ENCODE data around the gene PAGR1. TPM values are rescaled to one million over a fixed set of nuclear protein-coding genes. Genes with fewer than 3 reads are reported as not detected.

The PAGR1 gene
- total and polyA plus RNA-seq, 9 of the 15 experiments (the other 6 are each of a cell fraction or from before 2014, with no cell fraction given): 1.4 to 58.2 (median 16.8) TPM

- TF ChIP-seq, protein P1, sequence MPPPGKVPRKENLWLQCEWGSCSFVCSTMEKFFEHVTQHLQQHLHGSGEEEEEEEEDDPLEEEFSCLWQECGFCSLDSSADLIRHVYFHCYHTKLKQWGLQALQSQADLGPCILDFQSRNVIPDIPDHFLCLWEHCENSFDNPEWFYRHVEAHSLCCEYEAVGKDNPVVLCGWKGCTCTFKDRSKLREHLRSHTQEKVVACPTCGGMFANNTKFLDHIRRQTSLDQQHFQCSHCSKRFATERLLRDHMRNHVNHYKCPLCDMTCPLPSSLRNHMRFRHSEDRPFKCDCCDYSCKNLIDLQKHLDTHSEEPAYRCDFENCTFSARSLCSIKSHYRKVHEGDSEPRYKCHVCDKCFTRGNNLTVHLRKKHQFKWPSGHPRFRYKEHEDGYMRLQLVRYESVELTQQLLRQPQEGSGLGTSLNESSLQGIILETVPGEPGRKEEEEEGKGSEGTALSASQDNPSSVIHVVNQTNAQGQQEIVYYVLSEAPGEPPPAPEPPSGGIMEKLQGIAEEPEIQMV (tag; conservative IDR thresholded peaks at IDR 0.05; ENCODE audit: low read depth): no peak
- TF ChIP-seq USF2 (CRISPR knock-in tag; IDR thresholded peaks at IDR 0.05) (no peak), POLR2A (conservative IDR thresholded peaks at IDR 0.05) (peak; percentile 76), SREBF1 (IDR thresholded peaks at IDR 0.05; ENCODE audit: borderline replicate concordance, low read depth, low read length) (no peak), MCM7 (IDR thresholded peaks at IDR 0.05) (no peak), PHF20 (IDR thresholded peaks at IDR 0.05; ENCODE audit: partially characterized antibody) (no peak), ZNF584 (CRISPR knock-in tag; IDR thresholded peaks at IDR 0.05; ENCODE audit: low read depth) (no peak), ZFP1 (CRISPR knock-in tag; IDR thresholded peaks at IDR 0.05) (no peak), SRSF7 (optimal IDR thresholded peaks at IDR 0.05; ENCODE audit: low read depth, low read length) (no peak), HBP1 (CRISPR knock-in tag; IDR thresholded peaks at IDR 0.05) (no peak)
- TF ChIP-seq, protein P2, sequence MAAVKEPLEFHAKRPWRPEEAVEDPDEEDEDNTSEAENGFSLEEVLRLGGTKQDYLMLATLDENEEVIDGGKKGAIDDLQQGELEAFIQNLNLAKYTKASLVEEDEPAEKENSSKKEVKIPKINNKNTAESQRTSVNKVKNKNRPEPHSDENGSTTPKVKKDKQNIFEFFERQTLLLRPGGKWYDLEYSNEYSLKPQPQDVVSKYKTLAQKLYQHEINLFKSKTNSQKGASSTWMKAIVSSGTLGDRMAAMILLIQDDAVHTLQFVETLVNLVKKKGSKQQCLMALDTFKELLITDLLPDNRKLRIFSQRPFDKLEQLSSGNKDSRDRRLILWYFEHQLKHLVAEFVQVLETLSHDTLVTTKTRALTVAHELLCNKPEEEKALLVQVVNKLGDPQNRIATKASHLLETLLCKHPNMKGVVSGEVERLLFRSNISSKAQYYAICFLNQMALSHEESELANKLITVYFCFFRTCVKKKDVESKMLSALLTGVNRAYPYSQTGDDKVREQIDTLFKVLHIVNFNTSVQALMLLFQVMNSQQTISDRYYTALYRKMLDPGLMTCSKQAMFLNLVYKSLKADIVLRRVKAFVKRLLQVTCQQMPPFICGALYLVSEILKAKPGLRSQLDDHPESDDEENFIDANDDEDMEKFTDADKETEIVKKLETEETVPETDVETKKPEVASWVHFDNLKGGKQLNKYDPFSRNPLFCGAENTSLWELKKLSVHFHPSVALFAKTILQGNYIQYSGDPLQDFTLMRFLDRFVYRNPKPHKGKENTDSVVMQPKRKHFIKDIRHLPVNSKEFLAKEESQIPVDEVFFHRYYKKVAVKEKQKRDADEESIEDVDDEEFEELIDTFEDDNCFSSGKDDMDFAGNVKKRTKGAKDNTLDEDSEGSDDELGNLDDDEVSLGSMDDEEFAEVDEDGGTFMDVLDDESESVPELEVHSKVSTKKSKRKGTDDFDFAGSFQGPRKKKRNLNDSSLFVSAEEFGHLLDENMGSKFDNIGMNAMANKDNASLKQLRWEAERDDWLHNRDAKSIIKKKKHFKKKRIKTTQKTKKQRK (IDR thresholded peaks at IDR 0.05; ENCODE audit: borderline replicate concordance, low read depth, low read length): no peak
- TF ChIP-seq, protein P3, sequence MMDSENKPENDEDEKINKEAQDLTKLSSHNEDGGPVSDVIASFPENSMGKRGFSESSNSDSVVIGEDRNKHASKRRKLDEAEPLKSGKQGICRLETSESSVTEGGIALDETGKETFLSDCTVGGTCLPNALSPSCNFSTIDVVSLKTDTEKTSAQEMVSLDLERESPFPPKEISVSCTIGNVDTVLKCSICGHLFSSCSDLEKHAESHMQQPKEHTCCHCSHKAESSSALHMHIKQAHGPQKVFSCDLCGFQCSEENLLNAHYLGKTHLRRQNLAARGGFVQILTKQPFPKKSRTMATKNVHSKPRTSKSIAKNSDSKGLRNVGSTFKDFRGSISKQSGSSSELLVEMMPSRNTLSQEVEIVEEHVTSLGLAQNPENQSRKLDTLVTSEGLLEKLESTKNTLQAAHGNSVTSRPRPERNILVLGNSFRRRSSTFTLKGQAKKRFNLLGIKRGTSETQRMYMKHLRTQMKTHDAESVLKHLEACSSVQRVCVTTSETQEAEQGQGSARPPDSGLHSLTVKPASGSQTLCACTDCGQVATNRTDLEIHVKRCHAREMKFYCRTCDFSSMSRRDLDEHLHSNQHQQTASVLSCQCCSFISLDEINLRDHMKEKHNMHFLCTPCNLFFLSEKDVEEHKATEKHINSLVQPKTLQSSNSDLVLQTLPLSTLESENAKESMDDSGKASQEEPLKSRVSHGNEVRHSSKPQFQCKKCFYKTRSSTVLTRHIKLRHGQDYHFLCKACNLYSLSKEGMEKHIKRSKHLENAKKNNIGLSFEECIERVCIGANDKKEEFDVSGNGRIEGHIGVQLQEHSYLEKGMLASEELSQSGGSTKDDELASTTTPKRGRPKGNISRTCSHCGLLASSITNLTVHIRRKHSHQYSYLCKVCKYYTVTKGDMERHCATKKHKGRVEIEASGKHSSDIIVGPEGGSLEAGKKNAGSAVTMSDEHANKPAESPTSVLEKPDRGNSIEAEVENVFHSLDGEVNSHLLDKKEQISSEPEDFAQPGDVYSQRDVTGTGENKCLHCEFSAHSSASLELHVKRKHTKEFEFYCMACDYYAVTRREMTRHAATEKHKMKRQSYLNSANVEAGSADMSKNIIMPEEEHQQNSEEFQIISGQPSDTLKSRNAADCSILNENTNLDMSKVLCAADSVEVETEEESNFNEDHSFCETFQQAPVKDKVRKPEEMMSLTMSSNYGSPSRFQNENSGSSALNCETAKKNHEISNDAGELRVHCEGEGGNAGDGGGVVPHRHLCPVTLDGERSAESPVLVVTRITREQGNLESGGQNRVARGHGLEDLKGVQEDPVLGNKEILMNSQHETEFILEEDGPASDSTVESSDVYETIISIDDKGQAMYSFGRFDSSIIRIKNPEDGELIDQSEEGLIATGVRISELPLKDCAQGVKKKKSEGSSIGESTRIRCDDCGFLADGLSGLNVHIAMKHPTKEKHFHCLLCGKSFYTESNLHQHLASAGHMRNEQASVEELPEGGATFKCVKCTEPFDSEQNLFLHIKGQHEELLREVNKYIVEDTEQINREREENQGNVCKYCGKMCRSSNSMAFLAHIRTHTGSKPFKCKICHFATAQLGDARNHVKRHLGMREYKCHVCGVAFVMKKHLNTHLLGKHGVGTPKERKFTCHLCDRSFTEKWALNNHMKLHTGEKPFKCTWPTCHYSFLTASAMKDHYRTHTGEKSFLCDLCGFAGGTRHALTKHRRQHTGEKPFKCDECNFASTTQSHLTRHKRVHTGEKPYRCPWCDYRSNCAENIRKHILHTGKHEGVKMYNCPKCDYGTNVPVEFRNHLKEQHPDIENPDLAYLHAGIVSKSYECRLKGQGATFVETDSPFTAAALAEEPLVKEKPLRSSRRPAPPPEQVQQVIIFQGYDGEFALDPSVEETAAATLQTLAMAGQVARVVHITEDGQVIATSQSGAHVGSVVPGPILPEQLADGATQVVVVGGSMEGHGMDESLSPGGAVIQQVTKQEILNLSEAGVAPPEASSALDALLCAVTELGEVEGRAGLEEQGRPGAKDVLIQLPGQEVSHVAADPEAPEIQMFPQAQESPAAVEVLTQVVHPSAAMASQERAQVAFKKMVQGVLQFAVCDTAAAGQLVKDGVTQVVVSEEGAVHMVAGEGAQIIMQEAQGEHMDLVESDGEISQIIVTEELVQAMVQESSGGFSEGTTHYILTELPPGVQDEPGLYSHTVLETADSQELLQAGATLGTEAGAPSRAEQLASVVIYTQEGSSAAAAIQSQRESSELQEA (IDR thresholded peaks at IDR 0.05; ENCODE audit: low read depth): no peak
These were observed 4.6 kb upstream of the PAGR1 start (continued) for GRCh38 chr16:29811170-29811895.

All from K562 (cell line).